ENCODE results near the gene PCLAF. TPM values are rescaled to one million over a fixed set of nuclear protein-coding genes. Genes with fewer than 3 reads are reported as not detected.

Gene PCLAF, protein sequence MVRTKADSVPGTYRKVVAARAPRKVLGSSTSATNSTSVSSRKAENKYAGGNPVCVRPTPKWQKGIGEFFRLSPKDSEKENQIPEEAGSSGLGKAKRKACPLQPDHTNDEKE
- 10 to 100 TPM in 1 of 5 experiments, 1 to 10 TPM in 3, under 1 TPM in 1; 0.85 to 58.7 (median 1.2) TPM for total RNA-seq
- not detected for polyA plus RNA-seq
- total RNA-seq: 0.81 reads per million

- no peaks in the 10 kb centered on the region for H3K9me3 Mint-ChIP-seq
- no peaks in the 10 kb centered on the region for H3K27me3 Mint-ChIP-seq
- H3K4me1 Mint-ChIP-seq: peaks cover 0 to 36% (median 9%) of the 10 kb centered on the region in 7 donors
- Histone ChIP-seq H3K4me1 (ENCODE audit: control insufficient read depth in 2 of 2, insufficient read depth in 2 of 2, low read length in 2 of 2) (peaks cover 0 to 4% of the 10 kb centered on the region in 2 donors), H3K27ac (ENCODE audit: low read depth, low read length) (peak within 1 kb of the TSS; percentile 57), H3K4me3 (ENCODE audit: low read length) (peak within 1 kb of the TSS; percentile 66), H3K27me3 (ENCODE audit: control insufficient read depth in 2 of 2, insufficient read depth in 2 of 2, low read length in 2 of 2) (no peaks in the 10 kb centered on the region), H3K36me3 (ENCODE audit: control insufficient read depth in 2 of 3, insufficient read depth in 3 of 3, low read length in 3 of 3) (no peaks in the 10 kb centered on the region), H3K9me3 (ENCODE audit: control insufficient read depth in 2 of 3, low read length in 3 of 3) (no peaks in the 10 kb centered on the region)
- peak within 1 kb of the TSS; percentile 79 to 97 (median 94) for H3K4me3 Mint-ChIP-seq
- ChIA-PET CTCF (interaction anchor here (0.6 to 1.0 kb wide), 2 partner anchors 11 to 130 kb away, joined by 3 to 4 read pairs; no protein-coding TSS in a partner anchor), POLR2A (interaction anchor here (0.6 to 1.0 kb wide), 3 partner anchors 10 to 753 kb away, joined by 3 to 6 read pairs (median 5); no protein-coding TSS in a partner anchor)
- peak within 1 kb of the TSS; percentile 11 to 88 (median 60) for H3K27ac Mint-ChIP-seq
- peaks cover 0 to 3% (median 0%) of the 10 kb centered on the region in 5 donors for H3K36me3 Mint-ChIP-seq
- intact Hi-C loops (cut with micrococcal nuclease): loop anchor here (1.0 to 10.0 kb wide), 8 partner anchors 25 to 924 kb away; partner anchors contain the start of genes CSNK1G1 (in 2 of the 2), PDCD7 (in 1 of the 2), PIF1 (in 1 of the 2) and PLEKHO2 (in 1 of the 2)
- ATAC-seq (peak; percentile 100), DNase-seq (peak; percentile 72 to 91 (median 85))
Observed at GRCh38 chr15:64381000-64381751, at the start of gene PCLAF. TSS of gene PCLAF (minus strand) at chr15:64381441. CDS start at chr15:64381371, 70 bp downstream.

DNA sequence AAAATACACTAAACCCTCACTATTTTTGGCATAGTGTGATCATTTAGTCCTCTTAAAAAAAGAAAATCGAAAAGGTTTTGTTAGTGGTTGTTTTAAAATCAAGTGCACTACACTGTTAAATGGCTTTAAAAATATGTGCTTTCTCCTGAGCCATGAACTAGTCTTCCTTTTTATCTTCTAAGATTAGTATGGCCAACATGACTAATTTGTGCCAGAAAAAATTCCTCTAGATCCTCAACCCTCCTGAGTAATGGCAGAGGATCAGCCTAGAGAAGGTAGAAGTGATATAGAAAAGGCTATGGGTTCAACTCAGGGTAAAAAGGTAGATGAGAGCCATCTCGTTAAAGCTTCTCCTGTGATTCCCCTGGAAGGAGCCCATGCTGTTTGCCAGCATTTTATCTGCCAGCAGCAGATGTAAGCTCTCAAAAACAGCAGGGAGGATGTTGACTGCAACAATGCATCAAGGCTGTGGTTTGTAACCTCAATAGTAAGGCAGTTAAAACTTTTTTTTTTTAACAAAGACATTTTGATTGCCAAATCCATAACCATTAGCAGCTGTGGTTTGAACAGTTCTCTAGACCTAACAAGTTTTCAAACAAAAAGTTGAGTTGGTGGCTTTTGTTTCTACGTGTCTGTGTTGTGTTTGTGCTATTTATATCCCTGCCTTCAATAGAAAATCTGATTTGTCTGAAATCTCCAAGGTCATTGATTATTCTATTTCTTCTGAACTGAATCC lies 48.9 kb upstream of the PCLAF start:
- CTCF ChIA-PET: interaction anchor here (0.6 to 1.9 kb wide), 7 partner anchors 77 to 1382 kb away, joined by 3 to 12 read pairs (median 4); no protein-coding TSS in a partner anchor
- Histone ChIP-seq H3K9me3 (ENCODE audit: control insufficient read depth in 2 of 3, low read length in 3 of 3) (no peaks in the 10 kb centered on the region), H3K27me3 (ENCODE audit: control insufficient read depth in 2 of 2, insufficient read depth in 2 of 2, low read length in 2 of 2) (no peaks in the 10 kb centered on the region), H3K36me3 (ENCODE audit: control insufficient read depth in 2 of 3, insufficient read depth in 3 of 3, low read length in 3 of 3) (no peaks in the 10 kb centered on the region), H3K4me1 (ENCODE audit: control insufficient read depth in 2 of 2, insufficient read depth in 2 of 2, low read length in 2 of 2) (peaks cover 24 to 53% of the 10 kb centered on the region in 2 donors), H3K27ac (ENCODE audit: low read depth, low read length) (peak overlapping the region; percentile 59), H3K4me3 (ENCODE audit: low read length) (peak overlapping the region; percentile 15)
- Mint-ChIP-seq H3K4me1 (peaks cover 25 to 66% (median 57%) of the 10 kb centered on the region in 7 donors), H3K36me3 (peaks cover 8 to 15% (median 10%) of the 10 kb centered on the region in 5 donors), H3K27ac (peak overlapping the region; percentile 78 to 98 (median 93)), H3K4me3 (peak overlapping the region; percentile 25 to 85 (median 80)), H3K9me3 (no peaks in the 10 kb centered on the region), H3K27me3 (no peaks in the 10 kb centered on the region)
- peak; percentile 95 for ATAC-seq
- intact Hi-C loops (cut with micrococcal nuclease): loop anchor here (1.0 to 5.0 kb wide), 10 partner anchors 8 to 223 kb away; partner anchors contain the start of genes TRIP4 (in 2 of the 2) and ZNF609 (in 2 of the 2)
- POLR2A ChIA-PET: interaction anchor here (0.6 to 2.7 kb wide), 15 partner anchors 23 to 298 kb away, joined by 3 to 12 read pairs (median 5); partner anchors contain the start of gene ZNF609
- DNase-seq: peak in 8 of 9 donors; percentile 29 to 89 (median 81)

DNA sequence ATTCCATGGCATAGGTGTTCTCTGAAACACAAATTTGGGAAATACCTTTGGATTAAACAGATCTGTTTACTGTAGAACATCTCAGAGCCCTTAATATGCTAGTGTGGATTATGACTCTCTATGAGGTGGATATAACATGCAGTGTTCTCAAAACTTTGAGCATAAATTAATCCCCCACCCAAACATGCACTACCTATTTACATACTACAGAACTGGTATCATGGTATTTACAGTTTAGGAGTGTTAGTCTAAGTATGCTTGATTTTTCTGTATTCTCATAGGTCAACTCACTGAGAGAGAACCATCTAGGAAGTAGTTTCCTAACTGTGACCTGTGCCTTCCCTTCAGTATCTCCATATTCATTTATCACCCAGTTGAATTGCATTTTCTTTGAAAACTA lies 48.2 kb upstream of the PCLAF start:
- intact Hi-C loops (cut with micrococcal nuclease): loop anchor here (2.0 to 5.0 kb wide), 2 partner anchors 43 to 153 kb away; partner anchors contain the start of gene TRIP4 (in 1 of the 2)
- ChIA-PET CTCF (interaction anchor here (4.7 kb wide), 1 partner anchor 223 kb away, joined by 96 read pairs; no protein-coding TSS in a partner anchor), POLR2A (interaction anchor here (1.0 to 2.2 kb wide), 2 partner anchors 193 to 224 kb away, joined by 6 to 9 read pairs; no protein-coding TSS in a partner anchor)
- peaks cover 24 to 53% of the 10 kb centered on the region in 2 donors for H3K4me1 ChIP-seq (ENCODE audit: control insufficient read depth in 2 of 2, insufficient read depth in 2 of 2, low read length in 2 of 2)
- no peaks in the 10 kb centered on the region for H3K9me3 ChIP-seq (ENCODE audit: control insufficient read depth in 2 of 3, low read length in 3 of 3)
- H3K27ac ChIP-seq (ENCODE audit: low read depth, low read length): peak overlapping the region; percentile 59
- H3K4me1 Mint-ChIP-seq: peaks cover 25 to 67% (median 59%) of the 10 kb centered on the region in 7 donors
- H3K27me3 ChIP-seq (ENCODE audit: control insufficient read depth in 2 of 2, insufficient read depth in 2 of 2, low read length in 2 of 2): no peaks in the 10 kb centered on the region
- DNase-seq: no peak
- H3K27me3 Mint-ChIP-seq: no peaks in the 10 kb centered on the region
- H3K9me3 Mint-ChIP-seq: no peaks in the 10 kb centered on the region
- H3K4me3 ChIP-seq (ENCODE audit: low read length): no peak overlapping the region
- H3K36me3 Mint-ChIP-seq: peaks cover 6 to 16% (median 9%) of the 10 kb centered on the region in 5 donors
- peak overlapping the region in 9 of 10 donors; percentile 30 to 85 (median 81) for H3K4me3 Mint-ChIP-seq
- no peaks in the 10 kb centered on the region for H3K36me3 ChIP-seq (ENCODE audit: control insufficient read depth in 2 of 3, insufficient read depth in 3 of 3, low read length in 3 of 3)
- peak overlapping the region; percentile 78 to 98 (median 93) for H3K27ac Mint-ChIP-seq
- no peak for ATAC-seq

GRCh38 chr15:64426845-64427465 lies 45.7 kb upstream of the PCLAF start:
- H3K4me1 Mint-ChIP-seq: peaks cover 28 to 58% (median 50%) of the 10 kb centered on the region in 7 donors
- no peak for ATAC-seq

GRCh38 chr15:64425221-64425620 lies 44.0 kb upstream of the PCLAF start:
- peak overlapping the region; percentile 45 for H3K27ac ChIP-seq (ENCODE audit: low read depth, low read length)
- no peaks in the 10 kb centered on the region for H3K9me3 ChIP-seq (ENCODE audit: control insufficient read depth in 2 of 3, low read length in 3 of 3)
- Mint-ChIP-seq H3K4me1 (peaks cover 22 to 47% (median 40%) of the 10 kb centered on the region in 7 donors), H3K27me3 (no peaks in the 10 kb centered on the region), H3K27ac (peak overlapping the region in 6 of 9 donors; percentile 45 to 96 (median 74)), H3K9me3 (no peaks in the 10 kb centered on the region), H3K36me3 (peaks cover 0 to 17% (median 12%) of the 10 kb centered on the region in 5 donors), H3K4me3 (no peak overlapping the region)
- ChIA-PET POLR2A (no interaction called here), CTCF (interaction anchor here (1.5 to 4.7 kb wide), 2 partner anchors 228 to 256 kb away, joined by 5 to 96 read pairs; no protein-coding TSS in a partner anchor)
- no peak for DNase-seq
- ATAC-seq: no peak
- intact Hi-C loops (cut with micrococcal nuclease): loop anchor here in 1 of 2 donors (5.0 kb wide), 1 partner anchor 157 kb away; no protein-coding TSS in a partner anchor
- no peaks in the 10 kb centered on the region for H3K27me3 ChIP-seq (ENCODE audit: control insufficient read depth in 2 of 2, insufficient read depth in 2 of 2, low read length in 2 of 2)
- H3K36me3 ChIP-seq (ENCODE audit: control insufficient read depth in 2 of 3, insufficient read depth in 3 of 3, low read length in 3 of 3): peaks cover 4 to 20% (median 6%) of the 10 kb centered on the region in 3 experiments
- no peak overlapping the region for H3K4me3 ChIP-seq (ENCODE audit: low read length)
- peaks cover 10 to 42% of the 10 kb centered on the region in 2 donors for H3K4me1 ChIP-seq (ENCODE audit: control insufficient read depth in 2 of 2, insufficient read depth in 2 of 2, low read length in 2 of 2)

More at GRCh38 chr15:64426845-64427465, 45.7 kb upstream of the PCLAF start:
- Histone ChIP-seq H3K4me3 (ENCODE audit: low read length) (no peak overlapping the region), H3K9me3 (ENCODE audit: control insufficient read depth in 2 of 3, low read length in 3 of 3) (no peaks in the 10 kb centered on the region), H3K36me3 (ENCODE audit: control insufficient read depth in 2 of 3, insufficient read depth in 3 of 3, low read length in 3 of 3) (peaks cover 4 to 11% (median 6%) of the 10 kb centered on the region in 3 experiments), H3K27me3 (ENCODE audit: control insufficient read depth in 2 of 2, insufficient read depth in 2 of 2, low read length in 2 of 2) (no peaks in the 10 kb centered on the region), H3K4me1 (ENCODE audit: control insufficient read depth in 2 of 2, insufficient read depth in 2 of 2, low read length in 2 of 2) (peaks cover 24 to 53% of the 10 kb centered on the region in 2 donors), H3K27ac (ENCODE audit: low read depth, low read length) (peak overlapping the region; percentile 43)
- ChIA-PET CTCF (interaction anchor here (0.6 to 4.7 kb wide), 29 partner anchors 22 to 419 kb away, joined by 3 to 96 read pairs (median 5); no protein-coding TSS in a partner anchor), POLR2A (interaction anchor here (0.6 to 1.4 kb wide), 10 partner anchors 23 to 958 kb away, joined by 3 to 9 read pairs (median 4); partner anchors contain the start of gene TRIP4)
- Mint-ChIP-seq H3K9me3 (no peaks in the 10 kb centered on the region), H3K4me3 (peak overlapping the region; percentile 5 to 74 (median 65)), H3K27me3 (no peaks in the 10 kb centered on the region), H3K36me3 (peaks cover 0 to 17% (median 11%) of the 10 kb centered on the region in 5 donors), H3K27ac (peak overlapping the region; percentile 62 to 96 (median 94))
- intact Hi-C loops (cut with micrococcal nuclease): loop anchor here in 1 of 2 donors (1.0 to 5.0 kb wide), 4 partner anchors 155 to 301 kb away; no protein-coding TSS in a partner anchor
- DNase-seq: peak in 6 of 9 donors; percentile 14 to 34 (median 19)
